Erythroblast (primary cell): ENCODE data around the gene NFIA.

Experiments used
- GATA1 ChIP-seq: IDR thresholded peaks from 2 replicates; pipeline ENCODE4 v1.6.1; 2011; ENCODE audit warnings: low read depth, mild to moderate bottlenecking, control low read depth, low read length, moderate library complexity
- POLR2A ChIP-seq: IDR thresholded peaks from 2 replicates; pipeline ENCODE4 v1.6.1; 2011; ENCODE audit warnings: mild to moderate bottlenecking, low read length

GRCh38 chr1:61109910-61110309 lies 27.5 kb downstream of the NFIA start:
- no peak for TF ChIP-seq POLR2A
- no peak for TF ChIP-seq GATA1
